ENCODE results near the gene IRAK2.

Gene IRAK2

DNA sequence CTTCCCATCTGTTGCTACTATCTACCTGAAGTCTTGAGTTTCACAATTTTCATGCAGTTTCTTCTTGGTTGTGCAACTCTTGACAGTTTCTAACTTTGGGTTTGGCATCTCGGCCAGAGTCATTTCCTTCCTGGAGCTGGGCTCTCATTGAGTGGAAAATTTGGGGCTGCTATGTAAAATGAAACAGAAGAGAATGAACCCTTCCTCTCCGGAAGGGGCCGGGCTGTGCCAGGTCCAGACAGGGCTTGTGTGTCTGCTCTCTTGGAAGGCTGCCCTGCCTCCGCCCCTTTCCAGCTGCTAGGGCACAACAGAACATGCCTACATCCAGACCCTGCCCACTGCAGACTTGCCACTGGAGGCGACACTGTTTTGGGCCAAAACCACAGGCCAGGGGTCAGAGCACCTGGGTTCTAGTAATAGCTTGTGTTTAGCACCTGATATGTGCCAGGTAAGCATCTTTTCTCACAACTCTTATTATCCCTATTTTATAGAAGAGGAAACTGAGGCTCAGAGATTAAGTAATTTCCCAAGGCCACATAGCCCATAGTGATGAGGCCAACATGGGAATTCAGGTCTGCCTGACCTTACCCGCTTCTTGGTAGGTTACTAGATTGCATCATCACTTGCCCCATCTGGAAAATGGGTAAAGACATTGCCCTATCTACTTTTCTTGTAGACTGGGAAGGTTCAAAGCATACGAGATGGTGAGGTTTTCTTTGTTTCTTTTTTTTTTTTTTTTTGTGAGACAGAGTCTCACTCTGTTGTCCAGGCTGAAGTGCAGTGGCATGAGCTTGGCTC lies 25.0 kb downstream of the IRAK2 start:
- DNase-seq (ENCODE audit: low read depth) = peak; percentile 65
- H3K4me3 ChIP-seq (ENCODE audit: low read depth, low read length) = no peak overlapping the region
- TF ChIP-seq, protein P1, sequence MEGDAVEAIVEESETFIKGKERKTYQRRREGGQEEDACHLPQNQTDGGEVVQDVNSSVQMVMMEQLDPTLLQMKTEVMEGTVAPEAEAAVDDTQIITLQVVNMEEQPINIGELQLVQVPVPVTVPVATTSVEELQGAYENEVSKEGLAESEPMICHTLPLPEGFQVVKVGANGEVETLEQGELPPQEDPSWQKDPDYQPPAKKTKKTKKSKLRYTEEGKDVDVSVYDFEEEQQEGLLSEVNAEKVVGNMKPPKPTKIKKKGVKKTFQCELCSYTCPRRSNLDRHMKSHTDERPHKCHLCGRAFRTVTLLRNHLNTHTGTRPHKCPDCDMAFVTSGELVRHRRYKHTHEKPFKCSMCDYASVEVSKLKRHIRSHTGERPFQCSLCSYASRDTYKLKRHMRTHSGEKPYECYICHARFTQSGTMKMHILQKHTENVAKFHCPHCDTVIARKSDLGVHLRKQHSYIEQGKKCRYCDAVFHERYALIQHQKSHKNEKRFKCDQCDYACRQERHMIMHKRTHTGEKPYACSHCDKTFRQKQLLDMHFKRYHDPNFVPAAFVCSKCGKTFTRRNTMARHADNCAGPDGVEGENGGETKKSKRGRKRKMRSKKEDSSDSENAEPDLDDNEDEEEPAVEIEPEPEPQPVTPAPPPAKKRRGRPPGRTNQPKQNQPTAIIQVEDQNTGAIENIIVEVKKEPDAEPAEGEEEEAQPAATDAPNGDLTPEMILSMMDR (conservative IDR thresholded peaks at IDR 0.05; ENCODE audit: low read depth, low read length) = no peak

DNA sequence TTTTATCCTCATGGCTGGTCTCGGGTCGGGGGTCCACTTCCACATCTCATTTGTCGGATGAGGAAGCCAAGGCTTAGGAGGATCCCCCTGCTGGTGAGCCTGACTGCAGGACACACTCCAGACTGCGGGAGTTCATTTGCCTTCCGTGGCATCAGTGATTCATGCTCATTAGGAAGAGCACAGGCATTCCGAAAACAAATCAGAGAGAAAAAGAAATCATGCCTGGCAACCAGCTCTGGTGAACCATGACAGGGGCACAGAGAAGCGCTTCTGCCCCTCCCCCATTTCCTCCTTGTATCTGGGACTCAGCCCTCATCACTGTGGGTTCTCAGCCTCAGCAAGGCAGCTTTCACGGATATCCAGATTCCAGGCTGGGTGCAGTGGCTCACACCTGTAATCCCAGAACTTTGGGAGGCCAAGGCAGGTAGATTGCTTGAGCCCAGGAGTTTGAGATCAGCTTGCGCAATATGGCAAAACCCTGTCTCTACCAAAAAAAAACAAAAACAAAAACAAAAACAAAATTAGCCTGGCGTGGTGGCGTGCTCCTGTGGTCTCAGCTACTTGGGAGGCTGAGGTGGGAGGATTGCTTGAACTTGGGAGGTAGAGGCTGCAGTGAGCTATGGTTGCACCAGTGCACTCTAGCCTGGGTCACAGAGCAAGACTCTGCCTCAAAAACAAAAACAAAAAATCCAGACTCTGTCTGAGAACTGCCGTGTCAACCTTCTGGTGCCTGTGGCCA lies 28.4 kb downstream of the IRAK2 start:
- TF ChIP-seq, protein P1 (conservative IDR thresholded peaks at IDR 0.05; ENCODE audit: low read depth, low read length) = peak; percentile 82
- DNase-seq (ENCODE audit: low read depth) = peak; percentile 92
- H3K4me3 ChIP-seq (ENCODE audit: low read depth, low read length) = no peak overlapping the region

DNA sequence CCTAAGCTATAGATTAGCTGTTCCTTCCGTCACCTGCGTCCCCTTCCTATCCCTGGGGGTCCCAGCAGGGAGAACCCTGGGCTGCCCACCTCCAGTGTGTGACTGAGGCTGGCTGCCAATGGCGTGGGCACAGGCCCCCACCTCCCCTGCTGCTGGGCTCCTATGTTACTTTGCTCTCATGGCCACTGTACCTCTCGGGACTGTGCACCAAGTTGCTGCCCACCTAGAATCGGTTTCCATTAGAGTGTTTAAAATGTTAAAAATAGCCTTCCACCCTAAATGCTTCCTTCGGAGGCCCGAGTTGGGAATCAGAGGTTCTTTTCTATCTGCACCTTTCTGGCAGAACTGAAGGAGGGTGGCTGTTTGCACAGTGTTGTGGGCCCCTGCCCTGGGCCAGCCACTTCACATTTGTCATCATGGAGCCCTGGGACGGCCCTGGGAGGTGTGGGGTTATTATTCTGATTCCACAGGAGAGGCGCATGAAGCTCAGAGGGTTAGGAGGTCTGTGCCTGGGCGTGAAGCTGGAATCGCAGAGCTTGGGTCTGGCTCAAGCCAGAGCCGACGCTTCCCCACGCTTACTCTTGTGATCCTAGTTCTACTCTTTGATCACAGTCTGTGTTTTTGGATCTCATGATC lies 29.1 kb downstream of the IRAK2 start:
- no peak for DNase-seq (ENCODE audit: low read depth)
- TF ChIP-seq, protein P1 (conservative IDR thresholded peaks at IDR 0.05; ENCODE audit: low read depth, low read length) = no peak
- no peak overlapping the region for H3K4me3 ChIP-seq (ENCODE audit: low read depth, low read length)

DNA sequence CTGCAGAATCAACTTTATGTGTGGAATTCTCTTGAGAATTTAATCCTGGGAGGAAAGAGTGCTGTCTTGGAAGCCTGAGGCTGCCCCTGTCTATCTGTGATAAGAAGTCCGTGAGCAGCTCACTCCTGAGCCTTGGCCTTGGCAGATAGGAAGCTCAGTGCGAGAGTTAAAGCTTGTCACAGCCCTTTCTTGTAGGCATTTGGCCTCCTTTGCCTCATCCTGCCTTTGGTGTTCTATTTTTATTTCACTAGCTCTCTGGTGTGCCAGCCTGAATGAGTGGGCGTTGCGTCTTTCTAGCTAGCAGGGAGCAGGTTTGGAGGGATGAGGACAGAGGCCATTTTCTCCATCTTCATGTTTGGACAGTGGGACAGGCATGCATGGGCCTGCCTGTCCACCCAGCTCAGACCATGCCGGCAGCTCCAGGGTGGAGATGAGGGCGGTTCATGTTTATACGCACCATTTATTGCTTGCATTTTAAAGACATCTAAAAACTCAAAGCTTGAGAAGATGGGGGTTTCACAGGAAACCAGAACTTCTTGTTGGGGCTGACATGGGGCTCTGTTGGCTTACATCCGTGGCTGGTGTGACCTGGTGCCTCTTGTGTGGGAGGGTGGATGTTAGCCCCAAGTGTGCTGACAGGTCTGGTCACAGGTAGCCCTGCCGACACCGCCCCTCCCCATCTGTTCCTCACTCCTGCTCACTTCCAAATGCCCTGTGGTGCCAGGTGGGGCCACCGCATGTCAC lies 29.8 kb downstream of the IRAK2 start:
- TF ChIP-seq, protein P1 (conservative IDR thresholded peaks at IDR 0.05; ENCODE audit: low read depth, low read length) = no peak
- DNase-seq (ENCODE audit: low read depth) = no peak
- H3K4me3 ChIP-seq (ENCODE audit: low read depth, low read length) = no peak overlapping the region

DNA sequence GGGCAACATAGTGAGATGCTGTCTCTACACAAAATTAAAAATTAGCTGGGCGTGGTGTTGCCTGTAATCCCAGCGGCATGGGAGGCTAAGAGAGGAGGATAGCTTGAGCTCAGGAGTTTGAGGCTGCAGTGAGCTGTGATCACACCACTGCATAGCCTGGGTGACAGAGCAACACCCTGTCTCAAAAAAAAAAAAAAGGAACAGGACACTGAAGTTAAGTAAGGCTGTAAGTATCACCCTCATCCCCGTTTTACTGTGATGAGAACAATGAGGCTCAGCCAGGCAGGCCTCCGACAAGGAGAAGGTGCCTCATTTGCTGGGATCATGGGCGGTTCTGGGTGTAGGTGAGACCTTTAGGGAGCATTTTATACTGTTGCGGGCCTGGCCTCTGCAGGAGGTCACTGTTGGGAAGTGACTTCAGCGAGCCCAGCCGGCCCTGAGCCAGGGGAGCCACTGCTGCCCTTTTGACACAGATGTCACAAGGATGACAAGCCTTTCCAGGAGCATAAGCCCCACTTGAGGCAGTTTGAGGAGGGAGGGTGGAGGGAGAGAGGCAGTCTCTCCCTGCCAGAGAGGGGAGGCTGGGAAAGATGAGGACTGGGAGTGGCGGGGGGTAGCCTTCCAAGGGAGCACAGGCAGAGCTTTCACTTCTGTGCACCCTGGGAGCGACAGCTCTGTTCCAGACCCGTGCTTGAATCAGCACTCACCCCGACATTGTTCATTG lies 30.8 kb downstream of the IRAK2 start:
- H3K4me3 ChIP-seq (ENCODE audit: low read depth, low read length) = no peak overlapping the region
- no peak for DNase-seq (ENCODE audit: low read depth)

More for the DNA sequence above, 30.8 kb downstream of the IRAK2 start:
- TF ChIP-seq, protein P1 (conservative IDR thresholded peaks at IDR 0.05; ENCODE audit: low read depth, low read length) = no peak
